Spleen (tissue), 7 donors: ENCODE measurements around the gene KCNK5.

Experiments
- CTCF ChIP-seq, 11 experiments: fragments of 200-600 bp in 7 of 11; fragments of 450-650 bp in 4 of 11; sonication (generic) in 4 of 11; IDR thresholded peaks in 8 of 11; conservative IDR thresholded peaks in 3 of 11; 1 replicate in 7 of 11; 2 replicates in 4 of 11; pipeline versions ENCODE4 v1.4.0 to v1.8.0; 2016 to 2021; ENCODE audit warnings: antibody characterized with exemption in 11 of 11, inconsistent platforms in 4 of 11, mild to moderate bottlenecking in 1 of 11
- POLR2A ChIP-seq, 3 donors: fragments of 450-650 bp; IDR thresholded peaks; one replicate each; pipeline ENCODE4 v1.5.1; 2017; ENCODE audit warnings: antibody characterized with exemption in 3 of 3, mild to moderate bottlenecking in 1 of 3
- POLR2AphosphoS5 ChIP-seq, 3 donors: sonication (generic); formaldehyde crosslinking; IDR thresholded peaks; one replicate each; pipeline ENCODE4 v1.5.1; 2017; ENCODE audit warnings: antibody characterized with exemption in 3 of 3
- donor health status: DM: no; HTN: no; CAD: no; lungs with moderate emphysema.
- donor health status: DM: no; HTN: no; CAD: no.
- donor health status: DM: no; HTN: no; CAD: no.

GRCh38 chr6:39226639-39227329 is 2.5 kb downstream of the KCNK5 start:
- TF ChIP-seq CTCF (IDR thresholded peaks at IDR 0.05 in 8 of 11, conservative IDR thresholded peaks at IDR 0.05 in 3 of 11) (no peak), POLR2AphosphoS5 (IDR thresholded peaks at IDR 0.05) (no peak), POLR2A (IDR thresholded peaks at IDR 0.05) (no peak)
